Activated T-helper 1 cell treated with anti-CD3 and anti-CD28 coated beads, Interleukin-12 subunit alpha, Interleukin-12 subunit beta, Interleukin-2, Interleukin-4 antibody, amounts not matched to agents 30 ng/mL and 10 ng/mL and 1 ng/mL, durations not matched to agents 14 hours and 24 hours and 36 hours (primary cell): ENCODE measurements around the gene GRID2. TPM values are rescaled to one million over a fixed set of nuclear protein-coding genes. Genes with fewer than 3 reads are reported as not detected.

Source experiments
- DNase-seq: peaks from one replicate; pipeline ENCODE4 v3.0.0; 2021; ENCODE audit warnings: low spot score
- H3K27ac Mint-ChIP-seq: one replicate; pipeline ENCODE4 v1.8.0; 2021; ENCODE audit warnings: mild to moderate bottlenecking, mixed read lengths
- H3K27me3 Mint-ChIP-seq: one replicate; pipeline ENCODE4 v1.8.0; 2022; ENCODE audit warnings: mild to moderate bottlenecking, moderate library complexity, mixed read lengths; ENCODE audit not compliant: insufficient read depth
- H3K36me3 Mint-ChIP-seq: one replicate; pipeline ENCODE4 v1.8.0; 2021; ENCODE audit warnings: low read depth, mixed read lengths
- H3K4me1 Mint-ChIP-seq: one replicate; pipeline ENCODE4 v1.8.0; 2021; ENCODE audit warnings: low read depth, mixed read lengths
- H3K4me3 Mint-ChIP-seq: one replicate; pipeline ENCODE4 v1.8.0; 2021; ENCODE audit warnings: mild to moderate bottlenecking, moderate library complexity, mixed read lengths
- H3K9me3 Mint-ChIP-seq: one replicate; pipeline ENCODE4 v1.8.0; 2021; ENCODE audit warnings: mixed read lengths
- intact Hi-C: fragments of 100-400 bp; cut with micrococcal nuclease; formaldehyde crosslinking; loops from one replicate; pipeline ENCODE4 v1.15.1; 2024
- total RNA-seq: library from RNA; stranded (reverse); gene quantifications from 2 replicates; pipeline ENCODE4 v1.2.3, GENCODE V29; 2022

Gene GRID2
- total RNA-seq, 1 donor from 2014 or later, result not detected

DNA sequence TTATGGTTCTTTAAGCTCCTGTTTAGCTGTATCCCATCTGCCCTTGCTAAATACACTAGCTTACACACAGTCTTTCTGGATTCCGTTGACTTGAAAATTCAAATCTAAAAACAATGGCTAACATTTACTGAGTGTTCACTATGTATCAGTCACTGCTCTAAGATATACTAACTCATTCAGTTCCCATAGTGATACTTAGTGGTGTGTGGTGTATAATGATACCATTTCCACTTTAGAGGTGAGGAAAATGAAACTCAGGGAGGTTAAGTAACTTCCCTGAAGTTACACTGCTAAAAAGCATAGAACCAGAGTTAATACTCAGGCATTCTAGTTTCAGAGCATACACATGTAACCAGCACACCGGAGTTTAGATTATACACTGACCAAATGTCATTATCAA is 762.0 kb downstream of the GRID2 start:
- no peak overlapping the region for H3K4me3 Mint-ChIP-seq
- no peak overlapping the region for H3K27ac Mint-ChIP-seq
- no peaks in the 10 kb centered on the region for H3K27me3 Mint-ChIP-seq
- H3K36me3 Mint-ChIP-seq, result no peaks in the 10 kb centered on the region
- intact Hi-C loops, result no loop called here
- DNase-seq, result no peak
- no peaks in the 10 kb centered on the region for H3K9me3 Mint-ChIP-seq
- no peaks in the 10 kb centered on the region for H3K4me1 Mint-ChIP-seq

DNA sequence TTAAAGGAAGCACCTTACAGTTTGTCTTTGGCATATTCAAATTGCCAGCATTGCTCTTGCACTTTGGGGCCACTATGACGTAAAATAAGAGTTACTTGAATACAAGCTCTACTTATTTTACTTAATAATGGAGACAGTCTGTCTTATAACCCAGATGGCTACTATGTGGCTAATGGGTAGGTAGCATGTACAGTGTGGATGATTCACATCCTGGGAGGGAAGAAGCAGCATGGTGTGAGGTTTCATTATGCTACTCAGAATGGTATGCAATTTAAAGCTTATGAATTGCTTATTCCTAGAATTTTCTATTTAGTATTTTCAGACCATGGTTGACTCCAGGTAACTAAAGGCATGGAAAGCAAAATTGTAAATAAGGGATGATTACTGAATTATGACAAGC is 763.0 kb downstream of the GRID2 start:
- intact Hi-C loops, result no loop called here
- Mint-ChIP-seq H3K27me3 (no peaks in the 10 kb centered on the region), H3K27ac (no peak overlapping the region), H3K9me3 (no peaks in the 10 kb centered on the region), H3K36me3 (no peaks in the 10 kb centered on the region), H3K4me3 (no peak overlapping the region), H3K4me1 (no peaks in the 10 kb centered on the region)
- DNase-seq, result no peak

DNA sequence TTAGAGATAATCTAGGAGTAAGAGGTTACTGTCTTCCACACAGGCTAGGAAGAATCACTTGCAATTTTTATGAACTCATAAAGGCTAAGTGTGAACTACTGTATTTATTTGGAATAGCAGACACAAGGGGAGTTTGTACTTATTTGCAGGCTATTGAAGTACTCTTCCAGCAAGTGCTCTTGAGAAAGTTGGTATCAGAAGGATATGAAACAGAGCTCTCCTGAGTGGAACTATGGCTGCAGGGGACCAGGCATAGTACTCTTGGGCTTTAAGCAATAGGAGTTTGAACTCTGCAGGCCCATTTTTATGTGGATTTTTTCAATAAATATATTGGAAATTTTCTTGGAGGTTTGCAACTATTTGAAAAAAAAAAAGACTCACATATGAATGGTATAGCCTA is 768.5 kb downstream of the GRID2 start:
- H3K27ac Mint-ChIP-seq, result no peak overlapping the region
- intact Hi-C loops, result loop anchor here (5.0 kb wide), 1 partner anchor 50 kb away; no protein-coding TSS in a partner anchor
- no peaks in the 10 kb centered on the region for H3K36me3 Mint-ChIP-seq
- no peaks in the 10 kb centered on the region for H3K27me3 Mint-ChIP-seq
- H3K4me3 Mint-ChIP-seq, result no peak overlapping the region
- no peaks in the 10 kb centered on the region for H3K9me3 Mint-ChIP-seq
- no peaks in the 10 kb centered on the region for H3K4me1 Mint-ChIP-seq
- DNase-seq, result no peak

DNA sequence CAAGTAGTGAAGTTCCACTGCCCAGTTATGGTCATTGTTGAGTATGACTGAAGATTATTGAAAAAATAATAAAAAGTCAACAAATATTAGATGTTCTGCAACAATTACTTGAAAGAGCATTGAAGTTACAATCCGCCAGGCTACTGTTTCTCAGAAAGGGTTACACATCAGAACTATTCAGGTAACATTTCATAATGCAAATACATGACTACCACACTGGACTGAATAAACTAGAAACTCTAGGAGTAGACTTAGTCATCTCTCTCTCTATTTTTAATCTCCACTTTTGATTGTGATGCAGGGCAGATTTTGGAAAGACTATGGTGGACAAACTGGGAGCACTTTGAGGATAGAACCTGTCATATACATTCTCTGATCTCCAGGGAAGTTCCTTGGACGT is 776.5 kb downstream of the GRID2 start:
- Mint-ChIP-seq H3K9me3 (no peaks in the 10 kb centered on the region), H3K4me3 (no peak overlapping the region), H3K27ac (no peak overlapping the region), H3K4me1 (no peaks in the 10 kb centered on the region), H3K36me3 (no peaks in the 10 kb centered on the region), H3K27me3 (no peaks in the 10 kb centered on the region)
- intact Hi-C loops, result no loop called here
- DNase-seq, result no peak

DNA sequence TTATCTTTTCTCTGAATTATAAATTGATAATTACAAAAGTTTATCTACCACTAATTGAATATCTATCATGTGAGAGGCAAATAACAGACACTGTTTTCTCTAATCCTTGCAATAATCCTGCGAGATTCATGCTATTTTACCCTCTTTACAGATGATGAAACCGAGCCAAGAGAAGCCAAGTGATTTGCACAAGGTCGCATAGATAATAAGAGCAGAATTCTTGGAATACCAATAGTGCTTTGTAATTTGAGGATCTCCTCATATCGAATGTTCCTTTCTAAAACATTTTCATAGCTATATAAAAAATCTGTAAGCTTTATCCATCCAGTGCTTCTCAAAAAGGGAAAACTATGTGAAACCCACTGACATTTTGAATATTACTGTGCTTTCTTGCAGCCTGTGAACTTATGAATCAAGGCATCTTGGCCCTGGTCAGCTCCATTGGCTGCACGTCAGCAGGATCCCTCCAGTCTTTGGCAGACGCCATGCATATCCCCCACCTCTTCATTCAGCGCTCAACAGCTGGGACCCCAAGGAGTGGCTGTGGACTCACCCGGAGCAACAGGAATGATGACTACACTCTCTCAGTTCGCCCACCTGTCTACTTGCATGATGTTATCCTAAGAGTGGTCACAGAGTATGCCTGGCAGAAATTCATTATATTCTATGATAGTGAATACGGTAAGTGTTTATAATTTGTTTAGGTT is 781.0 kb downstream of the GRID2 start:
- DNase-seq, result no peak
- intact Hi-C loops, result no loop called here
- H3K36me3 Mint-ChIP-seq, result no peaks in the 10 kb centered on the region
- H3K27me3 Mint-ChIP-seq, result no peaks in the 10 kb centered on the region
- no peaks in the 10 kb centered on the region for H3K4me1 Mint-ChIP-seq
- no peaks in the 10 kb centered on the region for H3K9me3 Mint-ChIP-seq
- no peak overlapping the region for H3K4me3 Mint-ChIP-seq
- H3K27ac Mint-ChIP-seq, result no peak overlapping the region

DNA sequence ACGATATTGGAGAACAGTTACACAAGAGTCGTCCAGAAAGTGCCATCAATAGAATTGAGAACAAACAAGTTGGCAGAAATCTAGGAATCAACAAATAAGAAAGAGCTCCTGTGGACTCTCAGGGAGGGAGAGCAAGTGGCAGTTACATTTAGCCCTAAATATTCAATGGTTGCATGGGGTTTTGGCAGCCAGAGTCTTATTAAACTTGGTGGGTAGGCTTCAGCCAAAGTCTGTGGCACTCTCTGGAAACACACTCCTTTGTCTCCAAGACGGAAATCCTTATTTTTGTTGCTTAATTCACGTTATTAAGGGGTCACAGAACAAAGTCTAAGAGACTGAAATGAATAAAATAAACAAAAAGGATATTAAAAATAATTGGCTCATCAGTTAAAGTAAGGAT is 782.6 kb downstream of the GRID2 start:
- intact Hi-C loops, result no loop called here
- DNase-seq, result no peak
- Mint-ChIP-seq H3K27ac (no peak overlapping the region), H3K9me3 (no peaks in the 10 kb centered on the region), H3K36me3 (no peaks in the 10 kb centered on the region), H3K4me3 (no peak overlapping the region), H3K4me1 (no peaks in the 10 kb centered on the region), H3K27me3 (no peaks in the 10 kb centered on the region)

DNA sequence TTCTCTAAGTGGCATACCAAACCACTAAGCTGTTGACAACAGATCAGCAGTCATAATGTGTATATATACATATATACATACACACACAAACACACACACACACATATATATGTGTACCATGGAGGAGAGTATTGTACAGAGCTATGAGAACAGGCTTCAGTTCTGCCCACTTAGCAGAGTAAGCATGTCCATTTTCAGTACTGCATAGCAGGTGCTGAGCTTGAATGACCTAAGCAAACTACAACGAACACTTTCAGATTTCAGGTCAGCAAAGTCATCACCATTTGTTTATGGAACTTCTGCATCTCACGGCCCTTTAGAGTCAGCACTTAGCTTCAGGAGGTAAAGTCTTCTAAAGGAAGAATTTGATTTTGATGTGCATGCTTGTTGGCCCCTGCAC is 789.0 kb downstream of the GRID2 start:
- Mint-ChIP-seq H3K4me3 (no peak overlapping the region), H3K9me3 (peaks cover 4% of the 10 kb centered on the region), H3K36me3 (no peaks in the 10 kb centered on the region), H3K4me1 (no peaks in the 10 kb centered on the region), H3K27me3 (no peaks in the 10 kb centered on the region), H3K27ac (no peak overlapping the region)
- DNase-seq, result no peak
- intact Hi-C loops, result no loop called here

DNA sequence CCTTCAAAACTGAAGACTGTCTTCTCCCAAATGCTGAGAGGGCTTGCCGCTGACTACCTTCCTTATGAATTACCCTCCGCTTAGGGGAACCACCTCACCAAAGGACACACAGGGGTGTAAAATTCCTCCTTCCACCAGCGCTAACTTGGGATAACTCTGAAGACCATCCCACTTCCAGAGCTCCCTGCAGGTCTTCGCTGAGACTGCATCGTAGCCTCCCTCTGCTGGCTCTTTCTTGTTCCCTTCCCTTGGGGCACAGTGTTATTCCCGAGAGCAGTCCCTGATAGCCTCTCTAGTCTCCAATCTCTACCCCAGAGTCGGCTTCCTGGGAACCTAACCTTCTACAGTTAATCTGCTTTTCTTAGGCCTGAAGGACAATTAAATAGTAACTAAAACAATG is 799.3 kb downstream of the GRID2 start:
- H3K27me3 Mint-ChIP-seq, result no peaks in the 10 kb centered on the region
- H3K36me3 Mint-ChIP-seq, result no peaks in the 10 kb centered on the region
- peaks cover 9% of the 10 kb centered on the region for H3K9me3 Mint-ChIP-seq
- no peaks in the 10 kb centered on the region for H3K4me1 Mint-ChIP-seq
- DNase-seq, result no peak
- intact Hi-C loops, result no loop called here
- no peak overlapping the region for H3K27ac Mint-ChIP-seq
- no peak overlapping the region for H3K4me3 Mint-ChIP-seq

DNA sequence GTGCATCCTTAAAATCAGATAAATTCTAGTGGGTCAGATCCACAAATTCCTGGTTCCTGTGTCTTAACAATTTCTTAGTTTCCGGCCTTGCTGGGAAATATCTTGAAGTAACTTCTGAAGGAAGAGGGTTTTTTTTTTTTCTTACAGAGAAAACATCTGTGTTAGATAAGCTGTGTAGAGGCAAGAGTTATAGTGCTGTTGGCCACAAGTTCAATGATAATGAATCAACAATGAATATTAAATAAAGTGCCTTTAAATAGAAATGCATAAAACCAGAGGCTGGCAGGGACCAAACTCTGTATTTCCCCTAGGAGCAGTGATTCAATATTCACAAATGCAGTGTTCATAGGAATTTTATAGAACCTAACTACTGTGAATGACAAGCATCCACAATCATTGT is 812.9 kb downstream of the GRID2 start:
- no peak for DNase-seq
- no peak overlapping the region for H3K4me3 Mint-ChIP-seq
- no peaks in the 10 kb centered on the region for H3K36me3 Mint-ChIP-seq
- no peaks in the 10 kb centered on the region for H3K4me1 Mint-ChIP-seq
- H3K27me3 Mint-ChIP-seq, result no peaks in the 10 kb centered on the region
- no peak overlapping the region for H3K27ac Mint-ChIP-seq
- H3K9me3 Mint-ChIP-seq, result peaks cover 4% of the 10 kb centered on the region
- intact Hi-C loops, result no loop called here

DNA sequence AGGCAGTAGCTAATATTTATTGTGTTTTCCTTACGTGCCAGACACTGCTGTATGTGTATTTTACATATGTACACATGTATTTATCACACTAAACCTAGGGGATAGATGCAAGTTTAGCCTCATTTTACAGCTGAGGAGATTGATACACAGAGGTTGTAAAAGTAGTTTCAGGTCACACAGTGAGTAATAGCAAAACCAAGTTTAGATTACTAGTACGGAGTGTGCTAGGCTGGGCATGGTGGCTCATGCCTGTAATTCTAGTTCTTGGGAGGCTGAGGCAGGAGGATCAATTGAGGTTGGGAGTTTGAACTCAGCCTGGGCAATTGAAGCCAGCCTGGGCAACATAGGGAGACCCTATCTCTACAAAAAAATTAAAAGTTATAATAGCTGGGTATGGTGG is 823.7 kb downstream of the GRID2 start:
- no peaks in the 10 kb centered on the region for H3K36me3 Mint-ChIP-seq
- no peaks in the 10 kb centered on the region for H3K9me3 Mint-ChIP-seq
- H3K27me3 Mint-ChIP-seq, result no peaks in the 10 kb centered on the region
- no peak for DNase-seq
- H3K4me1 Mint-ChIP-seq, result no peaks in the 10 kb centered on the region
- intact Hi-C loops, result no loop called here
- no peak overlapping the region for H3K27ac Mint-ChIP-seq
- H3K4me3 Mint-ChIP-seq, result no peak overlapping the region

DNA sequence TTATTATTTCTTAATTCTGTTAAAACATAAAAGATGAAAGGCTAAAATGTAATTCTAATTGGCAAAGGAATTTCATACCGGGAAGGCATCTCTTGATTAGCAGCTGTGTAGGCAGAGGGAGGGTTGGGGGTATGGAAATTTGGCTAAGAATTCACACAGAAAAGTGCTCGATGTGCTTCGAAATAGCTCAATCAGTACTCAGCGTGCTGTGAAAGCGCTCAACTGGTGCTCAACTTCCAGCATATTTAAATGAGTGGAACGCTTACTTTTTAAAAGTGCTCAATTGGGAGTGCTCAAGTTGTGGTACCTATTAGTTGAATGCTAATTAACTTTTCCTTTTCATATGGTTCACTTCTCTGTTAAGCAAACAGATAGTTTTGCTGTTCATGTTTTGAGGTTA is 828.9 kb downstream of the GRID2 start:
- Mint-ChIP-seq H3K27me3 (no peaks in the 10 kb centered on the region), H3K4me1 (no peaks in the 10 kb centered on the region)
- intact Hi-C loops, result no loop called here

DNA sequence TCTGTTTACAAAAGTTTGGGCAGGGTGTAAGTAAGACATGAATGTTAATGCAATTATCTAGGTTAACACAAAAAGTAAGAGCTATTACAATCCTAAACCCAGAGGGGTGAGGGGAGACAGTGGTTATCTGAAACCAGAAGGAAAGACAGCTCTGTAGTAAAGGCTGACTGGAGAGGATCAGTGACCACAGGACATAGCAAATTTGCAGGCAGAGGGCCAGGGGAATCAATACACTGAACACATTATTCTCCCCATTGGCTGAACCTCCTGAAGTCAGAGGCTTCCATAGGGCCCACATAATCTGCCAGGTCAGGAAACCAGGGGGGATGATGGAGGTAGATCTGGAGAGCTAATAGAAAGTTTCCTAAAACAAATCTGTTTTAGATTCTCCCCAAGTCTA is 835.4 kb downstream of the GRID2 start:
- H3K27me3 Mint-ChIP-seq, result no peaks in the 10 kb centered on the region
- H3K36me3 Mint-ChIP-seq, result no peaks in the 10 kb centered on the region
- no peak overlapping the region for H3K4me3 Mint-ChIP-seq
- no peaks in the 10 kb centered on the region for H3K9me3 Mint-ChIP-seq
- H3K27ac Mint-ChIP-seq, result no peak overlapping the region
- intact Hi-C loops, result no loop called here
- DNase-seq, result no peak
- no peaks in the 10 kb centered on the region for H3K4me1 Mint-ChIP-seq

More for the DNA sequence above, 828.9 kb downstream of the GRID2 start:
- no peaks in the 10 kb centered on the region for H3K36me3 Mint-ChIP-seq
- DNase-seq, result no peak
- H3K27ac Mint-ChIP-seq, result no peak overlapping the region
- H3K4me3 Mint-ChIP-seq, result no peak overlapping the region
- no peaks in the 10 kb centered on the region for H3K9me3 Mint-ChIP-seq

DNA sequence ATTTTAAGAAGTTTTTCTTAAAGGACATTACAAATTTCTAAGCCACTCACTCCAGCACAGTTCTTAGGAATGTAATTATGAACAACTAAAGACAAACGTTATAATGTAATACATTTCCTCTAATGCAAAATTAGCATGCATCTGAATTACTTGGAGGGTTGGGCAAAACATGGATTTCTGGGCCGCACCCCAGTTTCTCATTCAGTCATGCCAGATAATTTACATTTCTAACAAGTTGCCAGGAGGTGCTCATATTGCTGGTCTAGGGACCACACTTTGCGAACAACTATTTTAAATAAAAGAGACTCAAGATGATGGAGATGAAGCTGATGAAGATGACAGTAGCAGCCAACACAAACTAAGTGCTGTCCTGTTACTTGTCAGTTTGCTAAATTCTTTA is 840.1 kb downstream of the GRID2 start:
- Mint-ChIP-seq H3K36me3 (no peaks in the 10 kb centered on the region), H3K4me1 (no peaks in the 10 kb centered on the region), H3K27me3 (no peaks in the 10 kb centered on the region), H3K27ac (no peak overlapping the region), H3K4me3 (no peak overlapping the region), H3K9me3 (no peaks in the 10 kb centered on the region)
- intact Hi-C loops, result no loop called here
- no peak for DNase-seq

DNA sequence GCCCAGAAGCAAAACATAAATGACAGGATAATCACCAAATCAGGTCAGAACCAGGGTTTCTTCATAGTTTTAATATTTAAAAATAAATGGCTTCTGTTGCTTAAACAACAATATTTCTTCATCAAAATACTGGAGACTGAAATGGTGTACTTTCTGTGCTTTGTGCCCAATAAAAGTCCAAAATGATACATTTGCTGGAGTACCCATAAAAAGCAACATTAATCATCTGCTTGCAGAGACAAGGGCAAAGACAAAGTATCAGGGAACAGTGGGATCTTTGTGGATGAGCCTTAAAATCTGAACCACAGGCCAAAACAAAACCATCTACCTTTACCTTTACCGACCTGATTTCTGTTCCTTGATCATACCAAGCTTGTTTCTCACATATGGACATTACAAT is 840.9 kb downstream of the GRID2 start:
- no peaks in the 10 kb centered on the region for H3K9me3 Mint-ChIP-seq
- H3K27ac Mint-ChIP-seq, result no peak overlapping the region
- intact Hi-C loops, result no loop called here
- no peak overlapping the region for H3K4me3 Mint-ChIP-seq
- no peaks in the 10 kb centered on the region for H3K36me3 Mint-ChIP-seq
- no peaks in the 10 kb centered on the region for H3K4me1 Mint-ChIP-seq
- no peak for DNase-seq
- no peaks in the 10 kb centered on the region for H3K27me3 Mint-ChIP-seq
